HG03039 (cell line): Measurements from ENCODE around the gene CDK15.
"Not testable (repeated sequence)": the region's sequence is repeated elsewhere in the genome, so short reads cannot be mapped to it uniquely, and the experiment has no call there.

Experiments used
- ATAC-seq: cut with Tn5 transposase; IDR thresholded peaks from one replicate; pipeline ENCODE4 v1.9.1; 2021; ENCODE audit warnings: mild to moderate bottlenecking, moderate library complexity; ENCODE audit not compliant: unreplicated experiment

The CDK15 gene

GRCh38 chr2:201789395-201789794 lies 16.9 kb upstream of the CDK15 start:
- no peak for ATAC-seq

GRCh38 chr2:201790291-201790690 lies 16.0 kb upstream of the CDK15 start:
- ATAC-seq: no peak

- ATAC-seq: no peak
Measured at GRCh38 chr2:201790989-201791388, 15.3 kb upstream of the CDK15 start.

- no peak for ATAC-seq
Measured at GRCh38 chr2:201793631-201794030, 12.7 kb upstream of the CDK15 start.

- no peak for ATAC-seq
Measured at GRCh38 chr2:201794294-201794693, 12.0 kb upstream of the CDK15 start.

- ATAC-seq: no peak
Measured at GRCh38 chr2:201795607-201796477, 10.5 kb upstream of the CDK15 start.

GRCh38 chr2:201796478-201796865 lies 9.9 kb upstream of the CDK15 start:
- ATAC-seq: no peak

GRCh38 chr2:201797175-201797840 lies 9.0 kb upstream of the CDK15 start:
- no peak for ATAC-seq

GRCh38 chr2:201798252-201798913 lies 8.0 kb upstream of the CDK15 start:
- ATAC-seq: no peak

GRCh38 chr2:201798914-201799285 lies 7.4 kb upstream of the CDK15 start:
- not testable (repeated sequence) for ATAC-seq

- no peak for ATAC-seq
Measured at GRCh38 chr2:201807452-201807999, 1.2 kb downstream of the CDK15 start.

GRCh38 chr2:201808027-201808426 lies 1.7 kb downstream of the CDK15 start:
- no peak for ATAC-seq

GRCh38 chr2:201809633-201810032 lies 3.3 kb downstream of the CDK15 start:
- no peak for ATAC-seq

GRCh38 chr2:201810604-201811003 lies 4.3 kb downstream of the CDK15 start:
- not testable (repeated sequence) for ATAC-seq

- no peak for ATAC-seq
Measured at GRCh38 chr2:201813996-201814760, 7.8 kb downstream of the CDK15 start.

GRCh38 chr2:201816657-201817575 lies 10.6 kb downstream of the CDK15 start:
- ATAC-seq: no peak

GRCh38 chr2:201820383-201821007 lies 14.2 kb downstream of the CDK15 start:
- ATAC-seq: no peak

GRCh38 chr2:201821080-201821479 lies 14.7 kb downstream of the CDK15 start:
- ATAC-seq: no peak

- no peak for ATAC-seq
Measured at GRCh38 chr2:201824212-201824611, 17.9 kb downstream of the CDK15 start.
